HG02798 (cell line): ENCODE results near the gene ARHGEF4.

Experiments used
- ATAC-seq: cut with Tn5 transposase; IDR thresholded peaks from one replicate; pipeline ENCODE4 v1.9.1; 2021; ENCODE audit warnings: mild to moderate bottlenecking; ENCODE audit not compliant: unreplicated experiment, poor library complexity

ARHGEF4 gene

GRCh38 chr2:131044075-131044756 lies 207.5 kb downstream of the ARHGEF4 start:
- ATAC-seq = no peak

- no peak for ATAC-seq
These were observed 208.0 kb downstream of the ARHGEF4 start for GRCh38 chr2:131044757-131045150.

- ATAC-seq = no peak
These were observed 208.7 kb downstream of the ARHGEF4 start for GRCh38 chr2:131045286-131046027.

DNA sequence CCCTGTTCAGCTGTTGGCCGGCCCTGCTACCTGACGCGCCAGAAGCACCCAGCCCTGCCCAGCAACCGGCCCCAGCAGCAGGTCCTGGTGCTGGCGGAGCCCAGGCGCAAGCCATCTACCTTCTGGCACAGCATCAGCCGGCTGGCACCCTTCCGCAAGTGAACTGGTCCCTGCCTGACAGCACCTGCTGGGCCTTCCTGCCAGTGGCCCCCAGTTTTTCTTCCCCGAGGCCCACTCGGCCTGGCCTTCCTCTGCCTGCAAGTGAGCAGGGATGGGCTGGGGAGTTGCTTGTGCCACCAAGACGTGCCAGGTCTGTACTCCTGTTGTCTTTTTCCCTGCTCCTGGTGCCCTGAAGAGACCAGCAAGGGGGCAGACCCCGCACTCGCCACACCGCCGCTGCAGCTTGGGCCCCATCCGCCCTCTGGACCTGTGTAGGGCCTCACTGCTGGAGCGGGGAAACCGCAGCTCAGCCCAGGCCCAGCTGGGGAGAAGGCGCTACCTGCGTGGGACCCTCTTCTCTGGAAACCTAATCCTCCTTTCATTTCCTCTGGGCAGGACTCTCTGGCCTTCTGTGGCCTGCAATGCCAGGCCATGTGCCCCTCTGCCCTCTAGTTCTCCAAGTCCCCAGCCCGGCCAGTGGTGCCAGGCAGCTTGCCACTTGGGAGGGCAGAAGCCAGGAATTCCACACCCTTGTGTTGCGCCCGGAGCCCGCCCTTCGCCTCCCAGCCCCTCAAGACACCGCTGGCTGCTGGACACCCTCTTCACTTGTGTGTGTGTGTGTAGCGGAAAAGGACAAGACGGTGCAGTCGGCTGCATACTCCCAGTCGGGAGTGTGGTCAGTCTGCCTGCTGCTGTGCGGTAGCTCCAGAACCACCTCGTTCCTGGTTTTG lies 209.6 kb downstream of the ARHGEF4 start:
- ATAC-seq = no peak

GRCh38 chr2:131046918-131047652 lies 210.4 kb downstream of the ARHGEF4 start:
- ATAC-seq = no peak

DNA sequence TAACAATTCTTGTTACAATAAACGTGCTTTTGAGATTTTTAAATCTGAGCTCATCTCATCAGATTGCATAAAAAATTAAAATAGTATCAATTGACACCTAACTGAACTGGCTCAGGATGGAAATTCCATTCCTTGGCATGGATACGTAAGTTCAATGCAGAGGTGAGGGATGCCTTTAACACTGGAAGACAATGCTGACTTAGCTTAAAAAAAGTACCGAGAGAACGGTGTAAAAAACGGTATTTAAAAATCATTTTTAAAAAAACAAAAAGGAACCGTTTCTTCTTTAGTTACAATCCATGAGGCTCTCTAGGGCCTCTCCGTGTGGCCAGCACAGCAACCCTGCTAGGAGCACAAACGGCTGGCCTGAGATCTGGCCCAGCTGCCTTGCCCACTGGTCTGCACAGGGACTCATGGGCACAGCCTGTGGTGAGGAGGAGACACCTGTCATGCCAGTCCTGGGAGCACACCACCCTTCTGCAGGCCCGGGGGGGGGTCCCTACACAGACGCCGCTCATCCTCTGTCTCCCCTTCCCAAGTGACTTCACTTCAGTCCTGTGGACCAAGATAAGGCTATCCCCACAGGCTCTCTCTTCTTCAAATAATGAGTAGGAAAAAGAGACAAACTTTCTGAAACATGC lies 211.3 kb downstream of the ARHGEF4 start:
- ATAC-seq = no peak

GRCh38 chr2:131048641-131049040 lies 211.9 kb downstream of the ARHGEF4 start:
- no peak for ATAC-seq

DNA sequence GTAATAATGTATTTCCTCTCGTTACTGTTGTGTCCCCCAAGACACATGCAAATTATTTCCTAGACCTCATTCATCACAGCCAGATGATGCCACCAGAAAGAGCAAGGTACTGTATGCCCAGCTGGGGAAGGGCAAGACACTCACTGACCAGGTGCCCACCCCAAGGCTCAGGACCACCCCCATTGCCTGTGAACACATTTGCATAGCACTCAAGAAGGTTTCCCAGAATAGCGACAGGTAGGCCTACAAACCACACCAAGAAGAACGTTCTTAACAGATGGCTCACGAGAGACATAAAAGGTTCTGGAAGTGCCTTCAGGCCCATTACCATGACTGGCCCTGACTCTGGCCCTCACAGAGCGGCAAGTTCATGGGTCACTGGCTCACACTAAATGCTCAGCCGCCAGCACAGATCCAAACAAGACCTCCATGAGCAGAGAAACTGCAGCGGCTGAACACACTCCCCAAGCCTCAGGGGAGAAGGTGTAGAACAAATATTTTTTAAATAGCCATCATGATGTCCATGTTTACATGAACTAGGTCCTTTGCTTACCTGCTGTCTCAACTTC lies 212.5 kb downstream of the ARHGEF4 start:
- no peak for ATAC-seq

GRCh38 chr2:131050896-131051295 lies 214.2 kb downstream of the ARHGEF4 start:
- no peak for ATAC-seq

DNA sequence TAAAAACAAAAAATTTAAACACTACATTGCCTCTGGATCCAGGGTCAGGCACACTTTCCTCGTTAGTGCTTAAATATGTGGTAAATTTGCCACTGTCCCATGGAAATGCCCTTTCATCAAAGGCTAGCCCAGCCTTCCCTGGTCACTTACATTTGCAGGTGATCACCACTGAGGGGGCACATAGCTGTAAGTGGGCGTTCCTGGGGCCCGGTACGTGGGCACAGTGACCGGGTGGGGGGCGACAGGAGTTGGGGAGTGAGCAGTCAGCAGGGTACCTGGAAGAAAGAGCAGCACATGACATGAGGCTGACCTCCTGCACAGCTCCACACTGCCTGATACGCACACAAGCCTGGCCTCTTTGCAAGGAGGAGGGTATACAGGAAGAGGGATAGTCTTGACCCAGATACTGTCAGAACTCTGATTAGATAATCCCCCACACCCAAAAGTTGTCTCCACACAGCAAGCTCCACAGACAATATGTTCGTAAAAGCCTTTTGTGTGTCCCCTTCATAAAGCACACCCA lies 216.1 kb downstream of the ARHGEF4 start:
- no peak for ATAC-seq

GRCh38 chr2:131054488-131054887 lies 217.8 kb downstream of the ARHGEF4 start:
- no peak for ATAC-seq

DNA sequence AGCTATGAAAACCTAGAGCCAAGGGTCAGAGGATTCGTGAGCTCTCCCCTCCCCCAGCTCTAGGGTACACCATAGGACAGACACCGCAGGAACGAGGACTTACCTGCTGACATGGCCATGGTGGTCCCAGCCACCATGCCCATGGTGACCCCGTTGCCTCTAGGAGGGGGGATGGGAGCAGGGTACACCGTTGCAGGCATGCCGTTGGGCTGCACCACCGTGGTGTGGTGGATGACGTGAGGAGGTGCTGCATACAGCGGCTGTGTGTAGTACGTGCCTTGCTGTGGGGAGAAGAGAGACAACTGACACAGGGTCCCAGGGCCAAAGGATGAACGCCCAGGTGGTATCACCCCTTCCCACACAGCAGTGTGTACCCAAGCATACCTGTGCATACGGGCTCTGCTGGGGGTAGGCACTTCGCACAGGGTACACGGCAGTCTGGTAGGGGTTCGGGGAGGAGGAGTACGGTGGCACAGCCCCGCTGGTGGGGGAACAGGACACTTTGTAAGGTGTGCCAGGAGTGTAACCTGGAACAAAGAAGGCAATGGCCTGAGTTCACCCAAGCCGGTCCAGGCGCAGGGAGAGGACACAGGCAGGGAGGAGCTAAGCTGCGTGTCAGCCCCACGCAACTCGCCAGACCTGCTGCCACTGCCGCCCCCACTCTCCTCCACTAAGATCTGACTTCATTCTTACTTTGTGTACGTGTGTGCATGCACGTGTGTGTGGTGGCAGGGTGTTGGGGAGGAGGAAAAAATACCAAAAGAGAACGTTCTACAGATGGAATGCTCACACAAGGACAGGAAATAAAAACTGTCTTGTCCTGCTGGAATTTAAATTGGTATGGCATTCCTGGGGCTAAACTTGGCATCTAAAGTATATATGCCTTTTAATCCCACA lies 218.7 kb downstream of the ARHGEF4 start:
- no peak for ATAC-seq

DNA sequence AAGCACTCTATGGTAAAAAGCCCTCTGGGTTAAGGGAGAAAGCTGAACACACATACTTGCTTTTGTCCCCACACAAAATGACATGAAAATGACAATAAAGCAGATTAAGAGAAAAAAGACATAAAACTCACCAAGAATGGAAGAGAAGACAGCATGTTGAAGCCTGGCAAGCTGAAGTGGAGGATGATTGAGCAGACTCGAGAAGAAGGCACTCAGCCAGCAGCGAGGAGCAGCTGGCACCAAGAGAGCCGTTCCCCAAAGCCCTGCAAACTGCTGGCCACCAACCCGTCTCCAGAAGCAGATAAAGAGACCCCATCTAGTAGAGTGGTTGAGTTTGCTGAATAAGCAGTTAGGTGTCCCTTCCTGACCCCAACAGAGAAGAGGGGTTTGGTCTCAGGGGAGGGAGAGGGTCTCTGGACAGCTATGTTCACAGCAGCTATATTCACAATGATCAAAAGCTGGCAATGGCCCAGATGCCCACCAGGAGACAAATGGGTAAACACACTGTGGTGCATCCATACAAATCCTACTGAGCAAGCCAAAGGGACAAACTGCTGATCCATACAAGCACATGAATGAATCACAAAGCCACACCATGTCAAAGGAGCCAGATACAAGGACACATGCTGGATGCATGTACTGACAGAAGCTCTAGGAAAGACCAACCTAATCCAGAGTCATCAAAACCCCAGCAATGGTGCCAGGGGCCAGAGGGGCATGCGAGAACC lies 219.7 kb downstream of the ARHGEF4 start:
- no peak for ATAC-seq

GRCh38 chr2:131056932-131057287 lies 220.2 kb downstream of the ARHGEF4 start:
- no peak for ATAC-seq

GRCh38 chr2:131058214-131058843 lies 221.6 kb downstream of the ARHGEF4 start:
- ATAC-seq = no peak

- no peak for ATAC-seq
These were observed 222.2 kb downstream of the ARHGEF4 start for GRCh38 chr2:131058920-131059319.
